Activated CD4-positive, alpha-beta memory T cell treated with anti-CD3 and anti-CD28 coated beads for 36 hours (primary cell): ENCODE results near the gene TRABD2B. TPM values are rescaled to one million over a fixed set of nuclear protein-coding genes. Genes with fewer than 3 reads are reported as not detected.

ENCODE experiments used
- CTCF ChIA-PET: fragments of 350-600 bp; sonication (Branson Sonifier 250); formaldehyde crosslinking; loops from one replicate; lab custom pipeline; 2021; ENCODE audit warnings: antibody characterized with exemption, inconsistent platforms; lab: Charles Lee
- POLR2A ChIA-PET: fragments of 350-600 bp; sonication (Branson Sonifier 250); formaldehyde crosslinking; loops from one replicate; lab custom pipeline; 2021; ENCODE audit warnings: antibody characterized with exemption; lab: Charles Lee
- DNase-seq: peaks from one replicate; pipeline ENCODE4 v3.0.0-alpha.2; 2020
- H3K27ac Mint-ChIP-seq: one replicate; pipeline ENCODE4 v1.8.0; 2021; ENCODE audit warnings: mixed read lengths
- H3K27me3 Mint-ChIP-seq: one replicate; pipeline ENCODE4 v1.8.0; 2021; ENCODE audit warnings: mixed read lengths
- H3K36me3 Mint-ChIP-seq: one replicate; pipeline ENCODE4 v1.8.0; 2021; ENCODE audit warnings: mixed read lengths
- H3K4me1 Mint-ChIP-seq: one replicate; pipeline ENCODE4 v1.8.0; 2021; ENCODE audit warnings: low read depth, mixed read lengths
- H3K4me3 Mint-ChIP-seq: one replicate; pipeline ENCODE4 v1.8.0; 2021; ENCODE audit warnings: mild to moderate bottlenecking, mixed read lengths
- H3K9me3 Mint-ChIP-seq: one replicate; pipeline ENCODE4 v1.8.0; 2021; ENCODE audit warnings: mixed read lengths
- intact Hi-C: fragments of 100-400 bp; cut with micrococcal nuclease; formaldehyde crosslinking; loops from one replicate; pipeline ENCODE4 v1.15.1; 2023
- total RNA-seq, 2 experiments: library from RNA; stranded (reverse); gene quantifications; one replicate each; pipeline ENCODE4 v1.2.3, GENCODE V29; 2021

TRABD2B gene
- total RNA-seq, 2 experiments from 2014 or later, result not detected

DNA sequence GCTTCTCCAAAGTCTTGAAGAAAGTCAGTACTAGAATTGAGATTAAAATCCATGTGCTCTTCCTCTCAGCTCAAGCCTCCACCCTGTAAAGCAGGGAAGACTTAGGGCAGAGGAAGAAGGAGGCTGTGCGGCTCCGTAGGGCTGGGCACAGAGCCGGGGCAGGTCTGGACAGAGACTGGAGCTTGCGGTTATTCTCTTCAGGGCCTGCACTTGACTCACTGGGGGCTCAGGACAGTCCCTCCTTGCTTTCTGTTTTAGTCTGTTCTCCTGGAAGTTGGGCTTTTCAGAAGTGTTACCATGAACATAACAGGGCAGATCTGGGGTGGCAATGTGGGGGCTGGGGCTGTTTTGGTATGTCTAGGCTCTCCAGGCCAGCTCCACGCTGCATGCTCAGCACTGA is 21.6 kb upstream of the TRABD2B start:
- intact Hi-C loops, result no loop called here
- H3K4me3 Mint-ChIP-seq, result no peak overlapping the region
- peaks cover 35% of the 10 kb centered on the region for H3K27me3 Mint-ChIP-seq
- H3K9me3 Mint-ChIP-seq, result no peaks in the 10 kb centered on the region
- DNase-seq, result no peak
- CTCF ChIA-PET, result interaction anchor here (1.1 to 2.3 kb wide), 2 partner anchors 20 to 43 kb away, joined by 3 to 7 read pairs; no protein-coding TSS in a partner anchor
- POLR2A ChIA-PET, result no interaction called here
- H3K27ac Mint-ChIP-seq, result no peak overlapping the region
- no peaks in the 10 kb centered on the region for H3K4me1 Mint-ChIP-seq
- no peaks in the 10 kb centered on the region for H3K36me3 Mint-ChIP-seq

DNA sequence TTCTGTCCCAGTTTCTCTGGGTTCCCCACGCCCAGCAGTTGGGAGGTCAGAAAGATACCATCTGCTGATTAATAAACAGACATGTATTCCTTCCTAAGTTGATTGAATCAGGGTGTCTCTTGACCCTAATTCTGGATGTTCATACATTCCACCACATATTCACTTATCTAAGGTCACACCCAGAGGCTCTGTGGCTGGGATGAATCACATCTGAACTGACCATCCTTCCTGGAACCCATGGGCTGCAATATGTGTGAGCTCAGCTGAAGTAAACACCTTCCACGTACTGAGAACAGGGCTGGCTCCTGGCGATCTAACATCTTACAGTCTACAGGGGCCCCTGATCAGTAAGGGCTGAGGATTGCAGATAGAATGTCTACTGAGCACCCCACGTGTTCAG is 20.5 kb upstream of the TRABD2B start:
- intact Hi-C loops, result no loop called here
- ChIA-PET CTCF (no interaction called here), POLR2A (no interaction called here)
- Mint-ChIP-seq H3K9me3 (no peaks in the 10 kb centered on the region), H3K4me1 (no peaks in the 10 kb centered on the region), H3K4me3 (no peak overlapping the region), H3K27me3 (peaks cover 35% of the 10 kb centered on the region), H3K36me3 (no peaks in the 10 kb centered on the region), H3K27ac (no peak overlapping the region)
- no peak for DNase-seq

- POLR2A ChIA-PET, result no interaction called here
- Mint-ChIP-seq H3K27ac (no peak overlapping the region), H3K4me1 (no peaks in the 10 kb centered on the region), H3K27me3 (peaks cover 32% of the 10 kb centered on the region), H3K36me3 (no peaks in the 10 kb centered on the region), H3K9me3 (no peaks in the 10 kb centered on the region), H3K4me3 (no peak overlapping the region)
- CTCF ChIA-PET, result interaction anchor here (0.9 kb wide), 1 partner anchor 10 kb away, joined by 3 read pairs; no protein-coding TSS in a partner anchor
- DNase-seq, result no peak
- intact Hi-C loops, result no loop called here
Measured at GRCh38 chr1:48016515-48016914, 19.3 kb upstream of the TRABD2B start.

DNA sequence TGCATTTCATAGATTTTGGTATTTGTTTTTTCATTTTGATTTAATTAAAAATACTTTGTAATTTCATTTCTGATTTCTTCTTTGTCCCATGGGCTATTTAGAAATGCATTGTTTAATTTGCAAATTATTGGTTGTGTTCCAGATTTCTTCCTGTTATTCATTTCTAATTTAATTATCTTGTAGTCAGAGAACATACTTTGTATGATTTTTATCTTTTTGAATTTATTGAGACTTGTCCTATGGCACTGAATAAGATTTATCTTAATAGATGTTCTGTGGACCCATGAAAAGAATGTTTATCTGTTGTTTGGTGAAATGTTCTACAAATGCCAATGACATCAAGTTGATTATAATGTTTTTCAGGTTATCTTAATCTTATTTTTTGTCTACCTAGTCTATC is 16.1 kb upstream of the TRABD2B start:
- no peaks in the 10 kb centered on the region for H3K9me3 Mint-ChIP-seq
- no peaks in the 10 kb centered on the region for H3K4me1 Mint-ChIP-seq
- CTCF ChIA-PET, result no interaction called here
- H3K4me3 Mint-ChIP-seq, result no peak overlapping the region
- H3K27ac Mint-ChIP-seq, result no peak overlapping the region
- intact Hi-C loops, result no loop called here
- H3K27me3 Mint-ChIP-seq, result peaks cover 19% of the 10 kb centered on the region
- POLR2A ChIA-PET, result no interaction called here
- H3K36me3 Mint-ChIP-seq, result no peaks in the 10 kb centered on the region
- no peak for DNase-seq

GRCh38 chr1:48007047-48007446 is 9.9 kb upstream of the TRABD2B start:
- no peaks in the 10 kb centered on the region for H3K4me1 Mint-ChIP-seq
- H3K9me3 Mint-ChIP-seq, result no peaks in the 10 kb centered on the region
- H3K27me3 Mint-ChIP-seq, result no peaks in the 10 kb centered on the region
- H3K36me3 Mint-ChIP-seq, result no peaks in the 10 kb centered on the region
- intact Hi-C loops, result no loop called here
- DNase-seq, result no peak
- ChIA-PET CTCF (interaction anchor here (1.1 kb wide), 1 partner anchor 9 kb away, joined by 4 read pairs; no protein-coding TSS in a partner anchor), POLR2A (no interaction called here)
- H3K27ac Mint-ChIP-seq, result no peak overlapping the region
- H3K4me3 Mint-ChIP-seq, result no peak overlapping the region

DNA sequence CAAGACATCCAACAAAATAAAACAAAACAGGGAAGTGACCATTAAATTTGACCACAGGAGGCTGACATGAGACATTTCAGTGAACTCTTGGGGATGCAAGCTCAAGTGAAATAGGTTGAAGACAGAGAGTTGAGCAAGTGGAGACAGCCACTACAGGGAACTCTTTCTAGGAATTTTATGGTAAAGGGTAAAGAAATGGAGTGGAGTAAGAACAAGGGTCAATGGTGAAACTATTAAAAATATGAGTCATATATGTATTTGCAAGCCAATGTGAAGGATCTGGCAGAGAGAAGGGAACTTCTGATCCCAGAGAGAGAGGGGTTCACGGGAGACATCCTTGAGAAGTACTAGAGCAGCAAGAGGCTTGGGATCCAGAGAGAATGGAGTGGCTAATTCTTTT is 9.1 kb upstream of the TRABD2B start:
- Mint-ChIP-seq H3K4me3 (no peak overlapping the region), H3K27ac (no peak overlapping the region), H3K4me1 (no peaks in the 10 kb centered on the region), H3K36me3 (no peaks in the 10 kb centered on the region), H3K9me3 (no peaks in the 10 kb centered on the region), H3K27me3 (peaks cover 3% of the 10 kb centered on the region)
- no peak for DNase-seq
- POLR2A ChIA-PET, result no interaction called here
- CTCF ChIA-PET, result interaction anchor here (1.1 kb wide), 1 partner anchor 8 kb away, joined by 4 read pairs; no protein-coding TSS in a partner anchor
- intact Hi-C loops, result no loop called here

- no peak for DNase-seq
- H3K27ac Mint-ChIP-seq, result no peak overlapping the region
- H3K4me1 Mint-ChIP-seq, result no peaks in the 10 kb centered on the region
- H3K9me3 Mint-ChIP-seq, result no peaks in the 10 kb centered on the region
- ChIA-PET CTCF (no interaction called here), POLR2A (no interaction called here)
- no peak overlapping the region for H3K4me3 Mint-ChIP-seq
- H3K36me3 Mint-ChIP-seq, result no peaks in the 10 kb centered on the region
- peaks cover 4% of the 10 kb centered on the region for H3K27me3 Mint-ChIP-seq
- intact Hi-C loops, result no loop called here
Measured at GRCh38 chr1:48005253-48006117, 8.3 kb upstream of the TRABD2B start.

DNA sequence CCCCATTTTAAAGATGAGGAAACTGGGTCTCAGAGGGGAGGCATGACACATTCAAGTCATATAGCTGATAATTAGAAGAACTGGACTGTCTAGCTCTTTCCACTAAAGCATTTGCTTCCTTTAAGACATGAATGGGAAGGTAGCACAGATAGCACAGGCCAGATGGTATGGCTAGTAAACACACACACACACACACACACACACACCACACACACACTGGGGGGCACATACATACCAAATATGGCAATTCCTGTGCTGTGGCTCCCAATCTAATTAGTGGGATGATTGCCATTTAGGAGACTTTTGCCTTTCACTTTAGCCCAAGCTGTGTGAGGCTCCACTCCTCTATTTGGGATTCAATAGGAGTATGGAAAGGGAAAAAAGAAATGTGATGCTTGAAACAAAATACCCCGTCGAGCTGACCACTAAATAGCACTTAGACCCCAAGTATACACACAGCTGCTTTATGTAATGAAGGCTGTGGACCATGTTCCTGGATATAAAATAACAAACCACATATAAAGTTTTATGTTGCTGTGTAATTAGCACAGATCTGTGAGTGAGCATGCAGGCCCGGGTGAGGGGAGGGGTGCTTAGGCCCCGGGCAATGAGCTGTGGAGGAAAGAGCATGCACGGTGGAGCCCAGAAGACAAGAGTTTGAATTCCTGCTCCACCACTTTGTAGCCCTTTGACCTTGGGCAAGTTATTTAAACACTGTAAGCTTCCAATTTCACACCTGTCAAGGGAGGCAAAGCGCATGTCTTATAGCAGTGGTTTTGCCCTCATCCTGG is 6.8 kb upstream of the TRABD2B start:
- intact Hi-C loops, result no loop called here
- ChIA-PET CTCF (interaction anchor here (0.6 kb wide), 1 partner anchor 674 kb away, joined by 3 read pairs; no protein-coding TSS in a partner anchor), POLR2A (no interaction called here)
- Mint-ChIP-seq H3K36me3 (no peaks in the 10 kb centered on the region), H3K27ac (no peak overlapping the region), H3K4me3 (no peak overlapping the region), H3K4me1 (no peaks in the 10 kb centered on the region), H3K27me3 (peaks cover 9% of the 10 kb centered on the region), H3K9me3 (no peaks in the 10 kb centered on the region)
- no peak for DNase-seq

- Mint-ChIP-seq H3K36me3 (no peaks in the 10 kb centered on the region), H3K27me3 (peaks cover 21% of the 10 kb centered on the region), H3K4me3 (no peak overlapping the region), H3K9me3 (no peaks in the 10 kb centered on the region), H3K27ac (no peak overlapping the region), H3K4me1 (peaks cover 2% of the 10 kb centered on the region)
- intact Hi-C loops, result no loop called here
- ChIA-PET POLR2A (no interaction called here), CTCF (interaction anchor here (0.6 kb wide), 1 partner anchor 657 kb away, joined by 3 read pairs; no protein-coding TSS in a partner anchor)
- DNase-seq, result no peak
Measured at GRCh38 chr1:48002142-48002541, 5.0 kb upstream of the TRABD2B start.

- Mint-ChIP-seq H3K36me3 (no peaks in the 10 kb centered on the region), H3K27ac (no peak overlapping the region), H3K27me3 (peaks cover 21% of the 10 kb centered on the region), H3K9me3 (no peaks in the 10 kb centered on the region), H3K4me1 (peaks cover 2% of the 10 kb centered on the region), H3K4me3 (no peak overlapping the region)
- intact Hi-C loops, result no loop called here
- no peak for DNase-seq
- POLR2A ChIA-PET, result no interaction called here
- CTCF ChIA-PET, result interaction anchor here (0.6 kb wide), 1 partner anchor 657 kb away, joined by 3 read pairs; no protein-coding TSS in a partner anchor
Measured at GRCh38 chr1:48001696-48002095, 4.5 kb upstream of the TRABD2B start.

GRCh38 chr1:48000883-48001282 is 3.7 kb upstream of the TRABD2B start:
- peaks cover 6% of the 10 kb centered on the region for H3K4me1 Mint-ChIP-seq
- no peaks in the 10 kb centered on the region for H3K36me3 Mint-ChIP-seq
- ChIA-PET CTCF (no interaction called here), POLR2A (no interaction called here)
- intact Hi-C loops, result no loop called here
- no peak overlapping the region for H3K4me3 Mint-ChIP-seq
- no peak overlapping the region for H3K27ac Mint-ChIP-seq
- no peak for DNase-seq
- H3K9me3 Mint-ChIP-seq, result no peaks in the 10 kb centered on the region
- peaks cover 25% of the 10 kb centered on the region for H3K27me3 Mint-ChIP-seq

DNA sequence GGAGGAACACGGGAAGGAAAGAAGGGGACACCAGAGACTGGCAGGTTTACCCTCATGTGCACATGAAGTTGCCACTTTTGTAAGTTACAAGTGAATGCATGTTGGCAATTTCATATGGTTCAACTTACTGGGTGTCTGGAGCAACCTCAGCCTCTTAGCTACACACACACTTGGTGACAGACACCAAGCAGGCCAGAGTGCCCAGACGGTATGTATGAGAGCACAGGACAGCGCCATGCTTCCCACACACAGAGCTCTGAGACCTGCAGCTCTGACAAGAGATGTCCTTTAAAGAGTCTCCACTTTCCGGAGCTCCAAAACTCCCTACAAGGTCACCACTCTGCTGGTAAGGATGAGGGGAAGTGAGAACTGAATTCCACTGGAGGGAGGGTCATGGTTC is 1.9 kb upstream of the TRABD2B start:
- peaks cover 37% of the 10 kb centered on the region for H3K27me3 Mint-ChIP-seq
- intact Hi-C loops, result loop anchor here (2.0 kb wide), 1 partner anchor 204 kb away; no protein-coding TSS in a partner anchor
- H3K27ac Mint-ChIP-seq, result no peak overlapping the region
- H3K4me1 Mint-ChIP-seq, result peaks cover 8% of the 10 kb centered on the region
- no peaks in the 10 kb centered on the region for H3K9me3 Mint-ChIP-seq
- no peaks in the 10 kb centered on the region for H3K36me3 Mint-ChIP-seq
- ChIA-PET CTCF (interaction anchor here (1.4 to 1.9 kb wide), 2 partner anchors 21 to 63 kb away, joined by 3 to 7 read pairs; no protein-coding TSS in a partner anchor), POLR2A (no interaction called here)
- DNase-seq, result no peak
- no peak overlapping the region for H3K4me3 Mint-ChIP-seq
